AG04449 (cell line): Measurements from ENCODE around the gene SUPT3H.
"Not testable (repeated sequence)": the region's sequence is repeated elsewhere in the genome, so short reads cannot be mapped to it uniquely, and the experiment has no call there.

Experiments
- CTCF ChIA-PET: fragments of 350-600 bp; formaldehyde crosslinking; extraction: SDS; loops from one replicate; lab custom pipeline; 2021; ENCODE audit warnings: antibody characterized with exemption; lab: Yijun Ruan, JAX
- POLR2A ChIA-PET: fragments of 400-600, 350-600 bp; formaldehyde crosslinking; extraction: SDS; loops from one replicate; lab custom pipeline; 2020; ENCODE audit warnings: antibody characterized with exemption, inconsistent platforms; lab: Yijun Ruan, JAX
- DNase-seq: peaks from one replicate; pipeline ENCODE4 v3.0.0-alpha.2; 2010; ENCODE audit warnings: low read depth, low spot score
- H3K4me3 ChIP-seq: 2 replicates; pipeline ENCODE4 v1.5.1; 2011; ENCODE audit warnings: low read depth, mild to moderate bottlenecking, control low read depth, low read length
- TF ChIP-seq, protein P1 (sequence below): IDR thresholded peaks from one replicate; pipeline ENCODE4 v1.5.1; 2011; ENCODE audit warnings: mild to moderate bottlenecking, moderate library complexity, low read length, control low read depth, inconsistent platforms; ENCODE audit not compliant: insufficient read depth; ENCODE audit errors: missing control alignments

Gene SUPT3H

DNA sequence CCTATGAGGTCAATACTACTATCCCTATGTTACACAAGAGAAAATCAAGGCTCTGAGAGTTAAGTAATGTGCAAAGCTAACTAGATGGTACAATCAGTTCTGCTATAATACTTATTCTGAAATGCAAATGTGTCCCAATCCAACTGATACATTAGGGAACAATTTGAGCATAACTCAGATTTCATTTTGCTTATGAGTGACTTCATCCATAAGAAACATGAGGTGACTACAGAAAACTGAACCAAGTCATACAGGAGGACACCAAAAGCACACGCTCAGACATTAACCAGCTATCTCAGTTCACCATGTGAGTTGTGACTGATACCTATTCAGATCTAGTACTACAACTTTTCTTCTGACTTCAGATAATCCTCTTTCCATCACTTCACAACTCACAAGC, 229.5 kb downstream of the SUPT3H start:
- no peak for DNase-seq
- POLR2A ChIA-PET = no interaction called here
- TF ChIP-seq, protein P1, sequence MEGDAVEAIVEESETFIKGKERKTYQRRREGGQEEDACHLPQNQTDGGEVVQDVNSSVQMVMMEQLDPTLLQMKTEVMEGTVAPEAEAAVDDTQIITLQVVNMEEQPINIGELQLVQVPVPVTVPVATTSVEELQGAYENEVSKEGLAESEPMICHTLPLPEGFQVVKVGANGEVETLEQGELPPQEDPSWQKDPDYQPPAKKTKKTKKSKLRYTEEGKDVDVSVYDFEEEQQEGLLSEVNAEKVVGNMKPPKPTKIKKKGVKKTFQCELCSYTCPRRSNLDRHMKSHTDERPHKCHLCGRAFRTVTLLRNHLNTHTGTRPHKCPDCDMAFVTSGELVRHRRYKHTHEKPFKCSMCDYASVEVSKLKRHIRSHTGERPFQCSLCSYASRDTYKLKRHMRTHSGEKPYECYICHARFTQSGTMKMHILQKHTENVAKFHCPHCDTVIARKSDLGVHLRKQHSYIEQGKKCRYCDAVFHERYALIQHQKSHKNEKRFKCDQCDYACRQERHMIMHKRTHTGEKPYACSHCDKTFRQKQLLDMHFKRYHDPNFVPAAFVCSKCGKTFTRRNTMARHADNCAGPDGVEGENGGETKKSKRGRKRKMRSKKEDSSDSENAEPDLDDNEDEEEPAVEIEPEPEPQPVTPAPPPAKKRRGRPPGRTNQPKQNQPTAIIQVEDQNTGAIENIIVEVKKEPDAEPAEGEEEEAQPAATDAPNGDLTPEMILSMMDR = no peak
- CTCF ChIA-PET = no interaction called here
- H3K4me3 ChIP-seq = no peak overlapping the region

DNA sequence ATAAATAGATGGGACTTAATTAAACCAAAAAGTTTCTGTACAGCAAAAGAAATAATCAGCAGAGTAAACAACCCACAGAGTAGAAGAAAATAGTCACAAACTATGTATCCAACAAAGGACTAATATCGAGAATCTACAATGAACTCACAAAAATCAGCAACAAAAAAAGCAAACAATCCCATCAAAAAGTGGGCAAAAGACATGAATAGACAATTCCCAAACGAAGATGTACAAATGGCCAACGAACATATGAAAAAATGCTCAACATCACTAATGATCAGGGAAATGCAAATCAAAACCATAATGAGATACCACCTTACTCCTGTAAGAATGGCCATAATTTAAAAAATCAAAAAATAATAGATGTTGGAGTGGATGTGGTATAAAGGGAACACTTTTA, 232.1 kb downstream of the SUPT3H start:
- POLR2A ChIA-PET, DNase-seq, CTCF ChIA-PET, H3K4me3 ChIP-seq: not testable (repeated sequence)

DNA sequence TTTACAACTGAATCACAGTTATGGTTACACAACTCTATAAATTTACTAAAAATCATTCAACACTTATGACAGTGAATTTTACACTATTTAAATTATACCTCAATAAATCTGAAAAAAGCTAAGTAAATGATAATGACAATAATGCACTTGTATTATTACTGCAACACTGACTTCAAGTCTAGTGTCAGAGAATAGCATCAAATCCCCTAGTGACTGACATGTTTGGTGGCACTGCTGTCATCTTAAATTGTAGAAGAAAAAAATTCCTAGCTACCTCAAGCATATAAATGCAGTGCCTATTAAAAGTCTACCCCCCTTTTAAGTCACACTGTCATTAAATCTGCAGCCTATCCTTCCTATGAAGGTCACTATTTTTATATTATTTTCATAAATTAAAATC, 239.0 kb downstream of the SUPT3H start:
- CTCF ChIA-PET = interaction anchor here (1.2 kb wide), 1 partner anchor 576 kb away, joined by 4 read pairs; no protein-coding TSS in a partner anchor
- TF ChIP-seq, protein P1 = no peak
- no peak overlapping the region for H3K4me3 ChIP-seq
- POLR2A ChIA-PET = no interaction called here
- no peak for DNase-seq

DNA sequence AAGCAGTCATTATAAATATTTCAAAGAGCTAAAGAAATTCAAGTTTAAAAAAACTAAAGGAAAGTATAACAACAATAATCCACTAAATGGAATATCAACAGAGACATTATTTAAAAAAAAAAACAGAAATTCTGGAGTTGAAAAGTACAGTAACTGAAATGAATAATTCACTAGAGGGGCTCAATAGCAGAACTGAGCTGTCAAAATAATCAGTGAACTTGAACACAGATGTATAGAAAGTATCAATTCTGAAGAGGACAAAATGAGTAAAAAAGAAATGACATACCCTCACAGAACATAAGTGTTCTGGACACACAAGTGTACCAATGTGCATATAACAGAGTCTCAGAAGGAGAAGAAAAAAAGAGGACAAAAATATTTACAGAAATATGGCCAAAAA, 241.2 kb downstream of the SUPT3H start:
- CTCF ChIA-PET = no interaction called here
- no peak for DNase-seq

DNA sequence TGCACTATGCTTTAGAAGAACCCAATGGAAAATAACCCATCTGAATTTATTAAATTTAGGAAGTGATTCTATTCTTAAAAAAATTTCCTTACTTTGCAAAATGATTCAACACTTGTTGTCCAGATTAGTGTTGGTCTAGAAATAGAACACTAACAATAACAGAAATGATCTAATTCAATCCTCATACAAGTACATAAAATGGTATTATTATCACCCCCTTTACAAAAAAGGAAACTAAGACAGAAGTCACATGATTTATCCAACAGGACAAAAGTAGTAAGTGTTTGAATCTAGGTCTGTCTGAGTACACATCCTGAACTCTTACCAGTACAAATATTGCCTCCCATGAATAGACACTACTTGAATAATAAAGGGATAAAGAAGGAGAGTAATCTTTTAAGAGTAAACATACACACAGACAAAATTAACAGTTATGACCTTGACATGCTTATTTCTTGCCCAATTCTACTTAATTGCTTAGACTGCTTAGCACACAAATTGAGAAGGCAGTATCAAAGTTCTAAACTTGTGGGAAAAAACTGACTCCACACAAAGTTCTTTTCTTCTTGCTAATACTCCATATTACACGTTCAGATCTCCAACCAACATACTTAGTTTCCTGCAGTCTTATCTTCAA, 245.0 kb downstream of the SUPT3H start:
- TF ChIP-seq, protein P1 = no peak
- ChIA-PET POLR2A (no interaction called here), CTCF (no interaction called here)
- H3K4me3 ChIP-seq = no peak overlapping the region
- DNase-seq = no peak

More for the DNA sequence above, 241.2 kb downstream of the SUPT3H start:
- no peak overlapping the region for H3K4me3 ChIP-seq
- TF ChIP-seq, protein P1 = no peak
- POLR2A ChIA-PET = no interaction called here

DNA sequence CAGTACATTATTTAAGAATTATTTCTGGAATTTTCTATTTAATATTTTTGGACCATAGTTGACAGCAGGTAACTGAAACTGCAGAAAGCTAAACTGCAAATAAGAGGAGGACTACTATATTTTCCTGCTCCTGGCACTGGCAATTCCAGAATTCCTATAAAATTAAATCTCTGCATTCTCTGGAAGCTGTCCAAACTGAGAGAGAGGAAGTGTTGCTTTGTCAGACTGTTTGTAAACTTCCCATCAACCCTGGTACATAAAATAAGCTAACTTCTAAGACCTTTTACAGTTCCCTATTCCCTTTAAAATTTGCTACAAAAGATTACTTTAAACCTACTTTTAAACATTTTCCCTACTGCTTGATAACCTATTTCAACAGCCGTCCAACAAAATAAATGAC, 245.7 kb downstream of the SUPT3H start:
- CTCF ChIA-PET = interaction anchor here (1.0 kb wide), 1 partner anchor 657 kb away, joined by 3 read pairs; no protein-coding TSS in a partner anchor
- TF ChIP-seq, protein P1 = no peak
- no peak for DNase-seq
- H3K4me3 ChIP-seq = no peak overlapping the region
- POLR2A ChIA-PET = no interaction called here

DNA sequence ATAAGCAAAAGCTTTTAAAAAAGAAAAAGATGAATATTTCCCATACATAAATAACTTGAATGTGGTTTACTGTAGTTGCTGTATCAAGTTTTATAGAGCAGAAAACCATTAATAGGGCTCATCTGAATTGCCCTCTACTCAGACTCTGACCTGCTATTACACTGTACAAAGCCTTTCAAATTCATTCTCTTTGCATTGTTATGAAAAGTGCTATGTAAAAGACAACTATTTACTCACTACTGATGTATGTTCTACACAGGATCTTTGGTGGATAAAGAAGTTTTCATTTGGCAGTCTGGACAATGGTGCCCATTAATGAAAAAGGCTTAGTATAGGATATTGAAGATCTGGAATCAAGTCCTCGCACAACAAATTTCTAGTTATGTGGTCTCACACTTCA, 248.7 kb downstream of the SUPT3H start:
- TF ChIP-seq, protein P1 = no peak
- no peak overlapping the region for H3K4me3 ChIP-seq
- DNase-seq = no peak
- ChIA-PET CTCF (no interaction called here), POLR2A (no interaction called here)
